Germinal center (tissue), 1 donor: ENCODE measurements around the gene SPAG6.
"Not testable (repeated sequence)": the region's sequence is repeated elsewhere in the genome, so short reads cannot be mapped to it uniquely, and the experiment has no call there.

Source experiments
- DNase-seq: peaks from one replicate; pipeline ENCODE4 v3.0.0; 2012; ENCODE audit warnings: mixed read lengths, low spot score

The SPAG6 gene

GRCh38 chr10:22345301-22346095 lies at the start of gene SPAG6:
Gene SPAG6, plus strand, starts transcription at chr10:22345496. Its CDS starts 116 bp downstream, at chr10:22345612.
- peak; percentile 48 for DNase-seq

GRCh38 chr10:22301193-22301592 lies 44.1 kb upstream of the SPAG6 start:
- DNase-seq = no peak

DNA sequence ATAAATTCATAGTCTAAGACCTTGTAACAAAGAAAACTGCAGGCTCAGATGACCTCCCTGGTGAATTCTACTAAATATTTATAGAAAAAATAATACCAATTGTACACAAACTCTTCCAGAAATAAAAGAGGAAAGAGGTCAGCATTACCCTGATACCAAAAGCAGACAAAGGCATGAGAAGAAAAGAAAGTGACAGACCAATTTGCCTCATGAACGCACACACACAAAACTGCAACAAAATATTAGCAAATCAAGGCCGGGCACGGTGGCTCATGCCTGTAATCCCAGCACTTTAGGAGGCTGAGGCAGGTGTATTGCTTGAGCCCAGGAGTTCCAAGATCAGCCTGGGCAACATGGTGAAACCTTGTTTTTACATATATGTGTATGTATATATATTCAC lies 41.8 kb upstream of the SPAG6 start:
- DNase-seq = no peak

DNA sequence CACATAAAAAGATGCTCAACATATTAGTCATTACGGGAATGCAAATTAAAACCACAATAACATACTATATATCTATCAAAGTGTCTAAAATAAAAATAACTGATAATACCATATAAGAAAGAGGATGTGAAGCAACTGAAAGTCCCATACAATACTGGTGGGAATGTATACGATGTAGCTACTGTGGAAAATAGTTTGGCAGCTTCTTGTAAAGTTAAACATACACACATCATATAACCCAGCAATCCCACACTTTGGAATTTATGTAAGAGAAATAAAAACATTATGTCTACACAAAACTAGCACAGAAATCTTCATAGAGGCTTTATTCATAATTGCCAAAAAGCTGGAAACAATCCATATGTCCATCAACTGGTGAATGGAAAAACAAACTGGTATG lies 39.6 kb upstream of the SPAG6 start:
- DNase-seq = no peak

DNA sequence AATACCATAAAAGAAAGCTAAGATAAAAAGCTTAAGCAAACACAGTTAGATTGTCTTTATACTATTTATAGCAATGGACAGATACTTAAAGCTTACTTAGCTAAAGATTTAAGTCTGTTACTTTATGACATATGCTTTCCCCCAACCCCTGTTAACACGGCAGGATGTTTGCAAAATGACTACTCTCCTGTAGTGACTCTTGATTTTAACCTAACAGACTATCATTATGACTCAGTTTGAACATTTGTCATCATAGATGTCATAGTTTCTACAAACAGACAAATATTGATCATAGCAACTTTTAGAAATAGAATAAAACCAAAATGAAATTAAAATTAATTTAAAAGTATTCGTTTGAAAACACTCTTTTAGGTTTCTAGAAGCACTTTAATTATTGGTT lies 36.9 kb upstream of the SPAG6 start:
- DNase-seq = no peak

- no peak for DNase-seq
Measured at GRCh38 chr10:22309180-22310000, 35.9 kb upstream of the SPAG6 start.

GRCh38 chr10:22310012-22310411 lies 35.3 kb upstream of the SPAG6 start:
- not testable (repeated sequence) for DNase-seq

- no peak for DNase-seq
Measured at GRCh38 chr10:22310928-22311327, 34.4 kb upstream of the SPAG6 start.

- DNase-seq = no peak
Measured at GRCh38 chr10:22314852-22315251, 30.4 kb upstream of the SPAG6 start.

GRCh38 chr10:22315455-22316285 lies 29.6 kb upstream of the SPAG6 start:
- no peak for DNase-seq

DNA sequence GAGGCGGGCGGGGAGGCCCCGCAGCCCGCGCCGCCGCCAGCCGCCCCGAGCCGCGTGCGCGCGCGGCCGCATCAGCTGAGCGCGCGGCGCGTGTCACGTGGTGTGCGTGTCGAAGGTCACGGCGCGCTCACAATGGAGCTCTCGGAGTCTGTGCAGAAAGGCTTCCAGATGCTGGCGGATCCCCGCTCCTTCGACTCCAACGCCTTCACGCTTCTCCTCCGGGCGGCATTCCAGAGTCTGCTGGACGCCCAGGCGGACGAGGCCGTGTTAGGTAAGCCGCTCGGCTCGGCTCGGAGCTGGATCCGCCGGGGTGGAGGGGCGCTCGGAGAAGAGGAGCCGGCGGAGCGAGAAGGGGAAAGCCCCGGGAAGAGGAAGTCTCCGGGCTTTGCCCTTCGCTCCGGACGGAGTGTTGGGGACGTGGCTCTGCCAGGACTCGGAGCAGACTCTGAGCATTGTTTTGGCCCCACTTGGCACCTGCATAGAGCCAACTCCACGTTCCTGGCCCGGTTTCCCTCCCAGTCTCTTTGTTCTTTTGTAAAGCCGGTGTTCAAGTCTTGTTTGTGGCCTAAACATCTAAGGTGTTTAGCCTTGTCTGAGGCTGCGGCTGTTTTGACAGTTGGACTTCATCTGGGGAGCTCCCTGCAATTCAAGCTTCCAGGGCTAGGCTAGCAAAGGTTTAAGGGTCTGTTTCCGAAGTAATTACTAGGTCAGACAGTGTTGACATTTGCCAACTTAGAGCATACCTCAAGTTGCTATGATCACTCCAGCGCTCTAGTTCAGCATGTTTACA lies 28.8 kb upstream of the SPAG6 start, which contains the start of gene COMMD3:
TSS of gene COMMD3 (plus strand) at position 103 of the 790 bp plus-strand sequence. CDS start at position 133, 30 bp downstream.
- peak; percentile 75 for DNase-seq

GRCh38 chr10:22317076-22317370 lies 28.3 kb upstream of the SPAG6 start:
- DNase-seq = peak; percentile 59

GRCh38 chr10:22317771-22318565 lies 27.3 kb upstream of the SPAG6 start:
- DNase-seq = no peak

DNA sequence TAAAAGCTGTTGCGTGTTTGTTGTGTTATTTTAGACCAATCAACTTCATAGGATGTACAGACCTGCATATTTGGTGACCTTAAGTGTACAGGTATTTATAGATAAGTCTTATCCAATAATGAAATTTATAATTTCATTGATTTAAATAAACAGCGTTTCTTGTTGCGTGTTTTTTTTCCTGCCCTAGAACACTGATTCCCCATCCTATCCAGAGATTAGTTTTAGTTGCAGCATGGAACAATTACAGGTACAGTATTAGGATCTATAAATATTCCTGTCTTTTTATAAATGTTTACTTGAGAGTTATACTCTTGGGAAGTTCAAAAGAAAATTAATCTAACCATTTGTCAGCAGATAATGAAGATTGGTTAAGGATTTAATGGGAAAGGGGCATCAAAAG lies 26.5 kb upstream of the SPAG6 start:
- DNase-seq = no peak

DNA sequence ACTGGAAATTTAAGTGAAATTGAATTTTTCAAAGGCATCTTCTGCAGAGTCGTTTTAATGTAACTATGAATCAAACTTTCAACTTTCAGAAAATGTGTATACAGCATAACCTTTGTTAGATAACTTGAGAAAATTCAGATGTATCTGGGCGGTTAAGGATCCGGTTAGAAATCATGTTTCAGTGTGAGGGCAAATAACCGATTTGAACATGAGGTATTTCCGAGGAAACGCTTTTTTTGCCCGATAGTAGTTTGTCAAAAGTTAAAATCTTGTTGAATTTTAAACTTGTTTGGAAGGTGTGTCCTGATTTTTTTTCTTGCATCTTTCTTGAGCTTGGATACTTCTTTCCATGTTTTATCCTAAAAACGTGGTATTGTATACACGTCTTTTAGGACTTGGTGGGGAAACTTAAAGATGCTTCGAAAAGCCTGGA lies 25.7 kb upstream of the SPAG6 start:
- no peak for DNase-seq

GRCh38 chr10:22319980-22320558 lies 25.2 kb upstream of the SPAG6 start:
- no peak for DNase-seq

DNA sequence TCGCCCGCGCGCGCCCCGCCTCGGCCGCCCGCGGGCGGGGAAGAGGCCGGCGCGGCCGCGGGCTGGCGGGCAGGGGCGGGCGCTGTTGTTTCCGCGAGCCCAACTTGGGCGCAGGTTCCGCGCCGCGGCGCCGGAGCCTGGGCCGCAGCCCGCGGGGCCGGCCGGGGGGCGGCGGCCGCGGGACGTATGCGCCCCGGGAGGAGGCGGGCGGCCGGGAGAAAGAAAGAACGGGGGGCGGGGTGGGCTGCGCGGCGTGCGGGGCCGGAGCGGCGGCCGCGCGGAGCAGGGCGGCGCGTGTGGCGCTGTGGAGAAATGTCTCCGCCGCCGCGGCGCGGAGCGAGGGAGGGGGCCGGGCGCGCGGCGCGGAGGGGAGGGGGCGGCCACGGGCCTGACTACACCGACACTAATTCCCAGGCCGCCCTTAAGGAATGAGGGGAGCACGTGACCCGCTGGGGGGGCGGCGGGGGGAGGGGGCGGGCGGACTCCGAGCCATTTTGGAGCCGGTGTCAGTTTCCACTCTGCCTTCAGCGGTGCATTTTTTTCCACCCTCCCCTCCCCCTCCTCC lies 24.6 kb upstream of the SPAG6 start, which contains the start of gene BMI1:
TSS of gene BMI1 (plus strand) at position 509 of the 565 bp plus-strand sequence. CDS start 5,351 bp downstream, outside the sequence.
- DNase-seq = peak; percentile 56

DNA sequence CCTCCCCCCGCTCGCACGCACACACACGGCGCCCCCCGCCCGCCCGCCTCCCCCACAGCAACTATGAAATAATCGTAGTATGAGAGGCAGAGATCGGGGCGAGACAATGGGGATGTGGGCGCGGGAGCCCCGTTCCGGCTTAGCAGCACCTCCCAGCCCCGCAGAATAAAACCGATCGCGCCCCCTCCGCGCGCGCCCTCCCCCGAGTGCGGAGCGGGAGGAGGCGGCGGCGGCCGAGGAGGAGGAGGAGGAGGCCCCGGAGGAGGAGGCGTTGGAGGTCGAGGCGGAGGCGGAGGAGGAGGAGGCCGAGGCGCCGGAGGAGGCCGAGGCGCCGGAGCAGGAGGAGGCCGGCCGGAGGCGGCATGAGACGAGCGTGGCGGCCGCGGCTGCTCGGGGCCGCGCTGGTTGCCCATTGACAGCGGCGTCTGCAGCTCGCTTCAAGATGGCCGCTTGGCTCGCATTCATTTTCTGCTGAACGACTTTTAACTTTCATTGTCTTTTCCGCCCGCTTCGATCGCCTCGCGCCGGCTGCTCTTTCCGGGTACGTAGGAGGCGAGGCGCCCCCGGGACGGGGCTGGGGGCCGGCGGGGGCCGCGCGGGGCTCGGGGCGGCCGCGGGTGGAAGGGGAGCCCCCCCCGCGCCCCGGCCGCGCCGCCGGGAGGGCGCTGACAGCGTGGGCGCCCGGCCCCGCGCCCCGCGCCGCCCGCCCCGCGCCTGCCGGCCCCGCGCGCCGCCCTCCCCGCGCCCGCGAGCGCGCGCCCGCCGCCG lies 24.0 kb upstream of the SPAG6 start:
- DNase-seq = peak; percentile 49
